NCI-H82 treated with DMSO at 0.1 percent for 48 hours (cell line): Measurements from ENCODE around the gene TNS1.

ENCODE experiments used
- DNase-seq: peaks from one replicate; lab custom pipeline; 2025; ENCODE audit not compliant: unreplicated experiment; lab: John Stamatoyannopoulos, UW

The TNS1 gene

DNA sequence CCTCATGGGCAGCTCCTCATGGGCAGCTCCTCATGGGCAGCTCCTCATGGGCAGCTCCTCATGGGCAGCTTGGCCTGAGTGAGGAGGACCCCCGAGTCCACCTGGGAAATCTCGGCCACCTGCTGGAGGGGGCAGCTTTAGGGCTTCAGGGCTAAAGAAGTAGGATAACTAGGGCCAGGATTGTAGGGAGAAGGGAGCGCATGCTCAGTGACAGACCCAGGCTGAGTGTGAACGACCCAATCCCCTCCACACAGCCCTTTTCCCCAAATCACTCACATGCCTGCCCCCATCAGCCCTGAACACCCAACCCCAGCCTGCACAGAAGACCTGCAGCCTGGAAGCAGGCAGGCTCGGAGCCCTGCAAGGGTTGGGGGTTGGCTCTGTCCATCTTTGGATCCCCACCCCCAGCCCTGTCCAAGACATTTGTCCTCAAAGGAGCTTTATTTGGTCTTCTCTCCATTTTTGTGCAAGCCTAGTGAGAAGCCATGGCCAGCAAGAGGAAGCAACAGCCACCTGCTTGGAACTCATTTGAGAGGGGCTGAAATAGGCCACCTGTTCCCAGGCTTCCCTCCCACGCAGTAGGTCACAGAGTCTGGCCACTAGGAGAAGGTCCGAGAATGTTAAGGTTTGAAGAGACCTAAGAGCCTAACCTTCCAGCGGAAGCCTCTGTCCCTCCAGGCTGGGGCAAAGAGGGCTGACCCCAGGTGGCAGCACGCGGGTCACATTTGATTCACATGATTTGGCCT, 249.9 kb downstream of the TNS1 start:
- DNase-seq = no peak

- no peak for DNase-seq
These were observed 250.8 kb downstream of the TNS1 start for GRCh38 chr2:217751952-217752351.

GRCh38 chr2:217751192-217751591, 251.6 kb downstream of the TNS1 start:
- no peak for DNase-seq
